OCI-M1 (cell line): ENCODE measurements around the gene LINGO3.
"Not testable (repeated sequence)": the region's sequence is repeated elsewhere in the genome, so short reads cannot be mapped to it uniquely, and the experiment has no call there.

Source experiments
- DNase-seq: peaks from one replicate; lab custom pipeline; 2025; lab: John Stamatoyannopoulos, UW

The LINGO3 gene

GRCh38 chr19:2281265-2282061, 26.5 kb downstream of the LINGO3 start:
- DNase-seq, result not testable (repeated sequence)

- DNase-seq, result no peak
Measured at GRCh38 chr19:2280633-2281264, 27.2 kb downstream of the LINGO3 start.

- DNase-seq, result no peak
Measured at GRCh38 chr19:2278459-2279158, 29.3 kb downstream of the LINGO3 start.

- no peak for DNase-seq
Measured at GRCh38 chr19:2277138-2277537, 30.8 kb downstream of the LINGO3 start.

- DNase-seq, result no peak
Measured at GRCh38 chr19:2276429-2276986, 31.4 kb downstream of the LINGO3 start.

GRCh38 chr19:2275588-2276428, 32.1 kb downstream of the LINGO3 start:
- DNase-seq, result no peak

GRCh38 chr19:2274931-2275535, 32.9 kb downstream of the LINGO3 start:
- DNase-seq, result peak; percentile 75

- peak; percentile 51 for DNase-seq
Measured at GRCh38 chr19:2274185-2274711, 33.7 kb downstream of the LINGO3 start.

GRCh38 chr19:2273356-2274184, 34.4 kb downstream of the LINGO3 start:
- peak; percentile 91 for DNase-seq

GRCh38 chr19:2271234-2272103, 36.5 kb downstream of the LINGO3 start:
- peak; percentile 26 for DNase-seq

- DNase-seq, result peak; percentile 68
Measured at GRCh38 chr19:2270423-2271233, 37.3 kb downstream of the LINGO3 start.

GRCh38 chr19:2270157-2270422, 37.9 kb downstream of the LINGO3 start:
- no peak for DNase-seq

- DNase-seq, result peak; percentile 94
Measured at GRCh38 chr19:2269244-2270156, 38.5 kb downstream of the LINGO3 start.

- peak; percentile 48 for DNase-seq
Measured at GRCh38 chr19:2268861-2269243, 39.1 kb downstream of the LINGO3 start.

GRCh38 chr19:2268480-2268830, 39.5 kb downstream of the LINGO3 start:
- no peak for DNase-seq

- DNase-seq, result peak; percentile 82
Measured at GRCh38 chr19:2266183-2266993, 41.6 kb downstream of the LINGO3 start.
